Activated T-cell treated with anti-CD3 and anti-CD28 coated beads for 24 hours (primary cell): ENCODE measurements around the gene USPL1.

ENCODE experiments used
- DNase-seq: peaks from one replicate; pipeline ENCODE4 v3.0.0-alpha.2; 2020; ENCODE audit warnings: low read depth

The USPL1 gene

DNA sequence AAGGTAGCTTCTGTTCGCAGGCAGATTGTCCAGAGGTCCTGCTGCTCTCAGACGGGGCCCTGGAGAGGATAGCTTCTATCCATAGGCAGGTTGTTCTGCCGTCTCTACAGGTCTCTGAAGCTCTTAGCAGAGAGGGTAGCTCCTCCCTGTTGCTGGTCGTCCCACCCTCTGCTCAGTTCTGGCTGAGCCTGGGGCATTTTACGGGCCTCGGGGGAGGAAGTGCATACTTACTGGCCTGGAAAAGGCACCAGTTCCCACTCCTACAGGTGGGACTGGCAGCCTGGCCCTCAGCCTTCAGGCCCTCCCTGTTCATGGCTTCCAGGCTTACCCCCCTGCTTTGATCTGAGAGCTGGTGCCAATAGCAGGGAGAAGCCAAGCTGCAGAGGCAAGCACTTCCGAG, 42.3 kb downstream of the USPL1 start:
- DNase-seq, result no peak

DNA sequence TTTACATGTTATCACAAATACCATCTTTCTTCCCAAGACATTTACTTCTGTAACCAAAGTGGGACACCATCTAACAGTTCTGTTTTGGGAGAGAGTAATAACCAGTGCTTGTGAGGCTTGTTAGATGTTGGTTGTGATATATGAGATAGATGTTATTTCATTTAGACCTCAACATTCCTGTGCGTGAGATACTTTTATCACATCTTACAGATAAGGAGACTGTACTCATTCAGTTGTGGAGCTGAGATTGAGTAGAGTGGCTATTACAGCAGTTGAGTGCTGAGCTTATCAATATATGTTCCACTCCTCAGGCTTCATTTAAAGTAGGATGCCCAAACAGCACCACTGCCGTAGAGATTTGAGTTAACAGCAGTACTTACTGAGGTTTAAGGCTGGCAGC, 43.1 kb downstream of the USPL1 start:
- no peak for DNase-seq

DNA sequence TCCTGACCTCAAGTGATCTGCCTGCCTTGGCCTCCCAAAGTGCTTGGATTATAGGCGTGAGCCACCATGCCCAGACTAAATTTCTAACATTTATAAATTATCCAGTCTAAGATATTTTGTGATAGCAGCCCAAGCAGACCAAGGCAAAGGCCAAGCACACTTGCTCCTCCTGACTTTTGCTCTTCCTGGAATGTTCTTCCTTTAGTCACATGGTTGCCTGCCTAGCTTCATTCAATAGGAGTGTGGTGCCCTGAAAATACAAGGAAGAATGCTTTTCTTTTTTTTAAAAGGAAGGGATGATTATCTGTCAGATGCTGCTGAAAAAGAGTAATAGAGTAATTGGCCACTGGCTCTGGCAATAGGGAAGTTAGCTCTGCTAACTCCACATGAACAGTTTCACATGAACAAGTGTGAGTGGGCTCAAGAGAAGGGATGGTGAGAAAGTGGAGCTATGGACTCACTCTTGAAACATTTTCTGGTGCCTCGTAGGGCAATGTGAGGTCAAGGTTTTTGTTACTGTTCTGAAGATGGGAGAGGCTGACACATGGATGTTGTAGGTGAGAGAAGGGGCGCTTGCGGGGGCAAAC, 47.1 kb downstream of the USPL1 start:
- DNase-seq, result no peak

DNA sequence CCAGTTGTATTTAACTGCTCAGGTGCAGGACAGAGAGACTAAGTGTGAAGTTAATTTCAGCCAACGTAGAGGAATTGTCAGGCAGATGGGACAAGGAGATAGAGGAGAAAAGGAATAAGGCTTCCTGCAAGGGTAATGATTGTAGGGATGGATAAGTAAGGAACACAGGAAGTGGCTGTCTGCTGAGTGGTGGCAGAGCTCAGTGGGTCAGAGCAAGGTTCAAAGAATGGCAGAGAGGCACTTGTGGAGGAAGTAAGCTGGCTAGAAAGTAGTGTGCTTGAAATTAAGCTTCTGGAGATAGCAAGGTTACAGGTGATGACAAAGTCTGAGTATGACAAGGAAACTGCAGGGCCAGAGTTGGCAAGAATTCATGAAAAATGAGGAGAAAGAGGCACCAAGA, 47.9 kb downstream of the USPL1 start:
- DNase-seq, result no peak

DNA sequence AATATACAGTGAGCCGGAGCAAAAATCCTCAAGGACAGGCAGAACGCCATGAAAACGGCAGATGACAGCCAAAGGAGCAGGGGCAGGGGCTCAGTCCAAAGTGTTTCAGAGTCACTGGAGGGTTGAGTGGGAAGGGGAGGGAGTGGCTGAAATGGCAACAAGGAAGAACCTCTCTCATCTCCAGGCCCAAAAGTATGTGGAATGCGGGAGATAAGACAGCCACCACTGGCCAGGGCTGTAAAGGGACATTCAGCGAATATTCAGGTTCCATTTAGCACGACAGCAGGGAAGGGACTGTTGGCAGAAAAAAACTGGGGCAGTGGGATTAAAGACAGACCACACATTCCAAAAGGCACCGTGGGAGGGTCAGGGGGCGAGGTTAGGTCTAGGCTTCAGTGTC, 48.4 kb downstream of the USPL1 start:
- DNase-seq, result no peak

DNA sequence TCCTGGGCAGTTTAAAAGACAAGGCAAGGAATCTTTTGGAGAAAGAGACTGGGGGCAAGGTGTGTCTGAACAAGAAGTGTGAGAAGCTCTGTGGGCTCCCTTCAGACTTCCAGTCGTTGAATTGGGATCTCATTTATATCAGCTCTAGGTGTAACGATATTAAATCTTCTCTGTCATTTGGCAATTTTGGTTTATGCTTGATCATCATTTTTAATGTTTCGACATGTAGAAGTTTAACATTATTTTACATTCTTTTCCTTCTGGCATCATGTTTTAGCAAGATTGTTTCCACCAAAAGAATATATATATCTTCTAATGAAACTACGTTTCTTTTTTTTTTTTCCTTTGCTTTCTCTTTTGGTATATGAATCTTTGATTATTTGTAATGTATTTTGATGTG, 49.3 kb downstream of the USPL1 start:
- DNase-seq, result no peak

DNA sequence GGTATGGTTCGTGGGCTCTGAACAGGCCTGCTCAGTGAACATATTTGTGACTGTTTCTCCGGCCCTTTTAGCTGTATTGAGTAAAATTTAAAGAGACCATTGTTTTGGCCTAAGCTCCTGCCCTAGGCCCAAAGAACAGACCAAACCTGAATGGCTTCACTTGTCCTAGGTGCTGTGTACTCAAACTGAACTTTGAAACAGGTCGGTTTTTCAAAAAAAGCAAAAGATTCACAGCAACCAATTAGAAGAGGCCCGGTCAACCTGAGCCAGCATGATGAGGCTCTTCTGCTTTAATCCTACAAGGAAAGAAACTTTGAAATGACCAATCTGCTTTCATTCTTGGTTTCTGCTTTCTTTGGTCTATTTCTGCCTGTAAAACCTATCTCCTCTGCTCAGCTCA, 50.6 kb downstream of the USPL1 start:
- DNase-seq, result no peak

DNA sequence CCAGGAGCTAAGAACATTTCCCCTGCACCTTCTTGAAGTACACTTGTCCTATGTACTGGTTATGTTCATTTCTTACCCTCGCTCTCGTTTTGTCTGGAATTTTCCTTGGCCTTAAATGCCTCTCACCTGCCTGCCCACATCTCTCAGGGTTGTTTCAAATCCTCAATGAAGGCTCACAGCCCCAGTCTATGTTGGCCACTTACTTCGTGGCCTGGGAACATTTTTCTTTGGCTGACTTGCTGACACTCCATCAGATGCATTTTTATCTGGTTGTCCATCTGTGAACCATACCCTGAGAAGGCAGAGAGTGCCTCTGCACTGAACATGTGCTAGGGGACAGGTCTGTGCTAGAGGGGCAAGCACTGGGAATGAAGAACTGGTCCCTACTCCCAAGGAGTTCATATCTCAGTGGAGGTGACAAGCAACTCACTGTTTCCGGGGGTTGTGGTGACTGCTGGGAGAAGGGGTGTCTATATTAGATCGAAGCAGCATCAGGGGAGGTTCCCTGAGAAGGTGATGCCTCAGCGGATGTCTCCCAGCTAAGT, 53.6 kb downstream of the USPL1 start:
- no peak for DNase-seq

DNA sequence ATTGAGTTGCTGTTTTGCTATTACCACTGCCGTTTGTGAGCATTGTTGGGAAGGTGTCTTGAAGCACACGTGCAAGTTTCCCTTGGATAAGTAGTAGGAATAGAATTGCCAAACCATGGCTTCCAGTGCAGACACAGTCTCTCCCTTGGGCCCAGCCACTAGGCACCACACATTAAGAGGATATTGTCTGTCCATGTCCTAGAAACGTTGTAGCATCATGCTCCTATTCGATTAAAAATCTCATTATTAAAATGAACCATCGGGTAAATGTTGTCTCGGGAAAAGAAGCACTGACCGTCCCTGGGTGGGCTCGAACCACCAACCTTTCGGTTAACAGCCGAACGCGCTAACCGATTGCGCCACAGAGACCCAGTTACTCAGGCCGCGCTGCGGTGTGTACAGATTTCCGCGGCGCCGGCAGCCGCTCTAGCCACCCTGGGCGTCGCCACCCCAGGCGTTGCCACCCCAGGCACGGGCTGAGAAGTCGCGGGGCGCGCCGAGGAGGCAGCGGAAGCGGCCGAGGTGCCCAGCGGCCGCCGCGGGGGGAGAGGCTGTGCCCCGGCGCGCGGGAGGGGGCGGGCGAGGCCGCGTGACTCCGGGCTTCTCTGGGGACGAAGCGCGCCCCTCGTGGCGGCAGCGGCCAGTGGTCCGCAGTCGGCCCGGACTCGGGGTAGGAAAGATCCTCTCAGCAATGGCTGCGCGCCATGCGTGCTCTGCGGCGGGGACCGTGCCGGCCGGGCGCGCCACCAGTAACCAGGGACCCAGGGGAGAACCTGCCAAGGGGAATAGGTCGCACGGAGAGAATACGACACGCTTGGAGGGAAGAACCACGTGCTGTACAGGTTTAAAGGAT, 56.2 kb downstream of the USPL1 start:
- peak; percentile 89 for DNase-seq

DNA sequence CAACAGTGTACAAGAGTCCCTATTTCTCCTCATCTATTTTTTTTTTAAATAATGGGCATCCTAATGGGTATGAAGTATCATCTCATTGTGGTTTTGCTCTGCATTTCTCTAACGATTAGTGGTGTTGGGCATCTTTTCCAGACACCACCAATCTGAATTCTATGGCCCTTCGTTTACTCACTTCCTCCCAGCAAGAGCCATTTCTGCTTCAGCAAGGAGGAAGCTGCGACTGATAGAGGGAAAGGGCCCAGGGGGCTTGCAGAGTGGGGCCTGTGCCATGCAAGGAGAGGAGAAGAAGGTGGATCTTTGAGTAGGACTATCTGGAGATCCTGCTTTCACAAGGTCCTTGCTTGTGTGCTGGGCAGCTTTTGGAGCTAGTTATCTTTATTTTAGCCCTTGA, 58.0 kb downstream of the USPL1 start:
- no peak for DNase-seq

DNA sequence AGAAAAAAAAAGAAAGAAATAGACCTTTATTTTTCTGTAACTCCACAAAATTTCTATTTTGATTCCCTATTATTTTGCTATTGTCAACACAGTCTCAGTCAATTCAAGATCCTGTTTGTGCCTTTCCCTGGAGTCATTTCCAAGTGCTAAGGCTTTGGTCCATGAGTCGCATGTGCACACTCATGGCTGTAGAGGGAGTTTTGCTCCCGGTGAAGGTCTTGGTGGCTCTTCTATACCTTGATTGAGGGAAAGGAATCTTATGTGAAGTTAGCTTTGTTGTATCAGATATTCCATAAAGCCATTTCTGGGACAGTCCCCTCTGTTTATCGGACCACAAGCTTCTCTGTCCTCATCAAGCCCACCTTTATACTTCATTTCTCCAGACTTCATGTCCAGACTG, 59.0 kb downstream of the USPL1 start:
- no peak for DNase-seq

DNA sequence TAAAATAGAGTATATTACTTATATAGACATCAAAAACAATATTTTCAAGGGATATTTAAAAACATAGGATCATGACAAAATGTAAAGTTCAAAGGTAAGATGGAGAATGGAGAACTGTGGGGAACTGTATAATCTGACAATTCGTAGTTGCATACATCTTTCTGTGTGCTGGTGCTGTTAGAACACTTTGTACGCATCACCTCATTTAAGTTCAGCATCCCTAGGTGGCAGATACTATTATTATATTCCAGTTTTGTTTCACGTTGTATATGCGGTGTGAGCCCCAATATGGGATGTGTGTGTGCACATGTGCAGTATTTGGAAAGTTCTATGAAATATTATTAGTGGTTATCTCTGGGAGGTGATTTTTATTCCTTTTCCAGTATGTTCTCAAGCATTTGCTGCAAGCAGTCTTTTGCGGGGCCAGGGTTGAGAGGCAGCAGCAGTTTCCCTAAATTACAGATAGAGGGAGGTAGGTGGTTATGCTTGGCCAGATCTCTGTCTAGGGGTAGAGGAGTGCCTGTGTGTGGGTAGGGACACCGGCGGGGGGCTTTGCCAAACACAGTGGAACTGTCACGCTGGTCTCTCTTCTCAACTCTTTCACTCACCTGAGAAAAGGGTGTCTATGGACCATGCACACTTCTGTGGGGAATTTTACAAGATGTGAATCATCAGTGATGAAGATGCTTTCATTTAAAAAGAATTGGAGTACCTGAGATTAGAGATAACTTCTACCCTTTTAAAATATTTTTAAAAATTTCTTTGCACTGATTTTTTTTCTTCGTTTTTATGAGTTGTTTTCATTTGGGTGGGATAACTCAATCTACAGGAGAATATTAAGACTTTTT, 62.0 kb downstream of the USPL1 start:
- no peak for DNase-seq

DNA sequence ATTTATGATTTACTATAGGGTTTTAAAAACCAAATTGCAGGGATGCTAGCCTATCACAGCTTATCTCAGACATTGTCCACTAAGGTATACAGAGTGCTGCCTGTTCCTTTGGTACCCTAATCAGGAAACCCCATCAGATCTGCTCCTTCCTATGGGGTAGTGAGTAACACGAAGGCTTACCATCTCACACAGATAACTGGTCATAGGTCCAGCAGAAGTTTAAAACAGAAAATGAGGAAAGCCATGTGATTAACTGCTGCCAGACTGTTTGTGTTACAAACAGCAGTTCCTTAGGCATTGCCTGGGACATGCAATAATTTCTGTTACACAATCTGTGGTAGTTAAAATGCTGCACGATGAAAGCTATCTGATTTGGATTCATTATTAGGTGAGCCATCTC, 64.1 kb downstream of the USPL1 start:
- no peak for DNase-seq

DNA sequence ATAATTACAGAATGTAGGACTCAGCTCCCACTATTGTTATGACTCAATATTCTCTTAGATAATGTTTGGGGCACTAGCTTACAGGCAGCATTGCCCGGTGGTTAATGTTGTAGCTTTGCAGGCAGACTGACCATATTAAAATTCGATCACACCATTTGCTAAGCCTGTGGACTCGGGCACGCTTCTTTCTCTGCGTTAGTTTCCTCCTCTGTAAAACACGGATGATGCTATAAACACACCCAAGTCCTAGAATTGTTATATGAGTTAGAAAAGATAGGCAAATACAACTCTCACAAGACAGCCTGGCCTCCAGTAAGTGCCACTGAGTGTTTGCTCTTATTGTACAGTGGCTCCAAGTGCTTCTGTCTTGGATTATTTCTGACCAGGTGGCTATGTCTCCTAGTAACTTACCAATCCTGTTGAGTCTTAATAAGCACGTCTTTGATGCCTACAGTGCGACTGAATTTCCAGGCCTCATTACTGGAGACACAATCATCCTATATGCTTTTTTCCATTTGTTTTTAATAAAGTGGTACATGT, 67.7 kb downstream of the USPL1 start:
- no peak for DNase-seq

DNA sequence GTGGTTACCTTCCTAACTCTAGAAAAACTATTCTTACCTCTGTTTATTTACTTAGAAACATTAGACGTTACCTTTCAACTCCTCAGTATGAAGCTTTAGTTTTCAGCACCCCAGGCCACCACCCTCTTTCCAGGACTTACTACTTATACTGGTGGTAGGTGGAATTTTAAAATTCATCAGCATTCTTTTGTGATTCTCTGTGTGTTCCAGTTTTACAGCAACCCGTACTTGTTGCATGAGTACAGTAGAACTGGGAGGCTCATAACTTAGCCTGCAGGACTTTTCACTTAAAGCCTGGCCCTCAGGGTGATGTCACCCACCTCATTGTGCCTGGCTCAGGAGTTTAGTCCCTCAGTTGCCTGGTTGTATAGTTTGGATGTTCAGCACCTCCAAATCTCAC, 68.3 kb downstream of the USPL1 start:
- DNase-seq, result no peak

DNA sequence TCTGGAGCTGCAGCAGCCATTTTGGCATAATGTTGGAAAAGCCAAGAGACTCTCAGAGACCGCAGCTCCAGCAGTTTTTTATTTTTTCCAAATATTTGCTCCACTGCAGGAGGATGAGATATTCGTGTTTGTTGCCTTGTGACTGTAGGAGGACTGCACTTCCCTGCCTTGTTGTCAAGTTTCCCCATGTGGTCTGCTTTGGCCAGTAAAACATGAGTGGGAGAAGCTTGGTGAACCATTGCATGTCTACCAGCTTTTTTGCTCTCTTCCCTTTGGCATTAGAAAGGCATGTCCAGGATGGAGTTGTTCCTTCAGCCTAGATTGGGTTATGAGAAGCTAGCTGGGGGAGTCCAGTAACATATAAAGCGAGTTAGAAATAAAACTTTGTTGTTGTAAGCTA, 69.9 kb downstream of the USPL1 start:
- DNase-seq, result no peak

DNA sequence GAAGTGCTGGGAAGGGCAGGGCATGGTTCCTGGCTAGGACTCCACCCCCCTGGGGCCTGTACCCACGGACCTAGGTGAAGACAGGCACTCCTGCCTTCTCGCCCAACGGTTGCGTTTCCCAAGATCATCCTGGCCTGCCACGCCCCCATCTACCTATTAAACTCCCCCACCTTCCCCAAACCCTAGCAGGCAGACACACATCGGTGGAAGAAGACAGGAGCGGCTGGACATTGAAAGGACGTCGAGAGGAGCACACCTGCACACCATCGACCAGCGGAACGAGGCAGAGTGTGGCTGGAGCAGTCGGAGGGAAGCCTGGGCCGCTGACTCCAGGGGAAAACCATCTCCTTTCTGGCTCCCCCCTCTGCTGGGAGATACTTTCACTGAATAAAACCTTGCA, 72.0 kb downstream of the USPL1 start:
- no peak for DNase-seq

DNA sequence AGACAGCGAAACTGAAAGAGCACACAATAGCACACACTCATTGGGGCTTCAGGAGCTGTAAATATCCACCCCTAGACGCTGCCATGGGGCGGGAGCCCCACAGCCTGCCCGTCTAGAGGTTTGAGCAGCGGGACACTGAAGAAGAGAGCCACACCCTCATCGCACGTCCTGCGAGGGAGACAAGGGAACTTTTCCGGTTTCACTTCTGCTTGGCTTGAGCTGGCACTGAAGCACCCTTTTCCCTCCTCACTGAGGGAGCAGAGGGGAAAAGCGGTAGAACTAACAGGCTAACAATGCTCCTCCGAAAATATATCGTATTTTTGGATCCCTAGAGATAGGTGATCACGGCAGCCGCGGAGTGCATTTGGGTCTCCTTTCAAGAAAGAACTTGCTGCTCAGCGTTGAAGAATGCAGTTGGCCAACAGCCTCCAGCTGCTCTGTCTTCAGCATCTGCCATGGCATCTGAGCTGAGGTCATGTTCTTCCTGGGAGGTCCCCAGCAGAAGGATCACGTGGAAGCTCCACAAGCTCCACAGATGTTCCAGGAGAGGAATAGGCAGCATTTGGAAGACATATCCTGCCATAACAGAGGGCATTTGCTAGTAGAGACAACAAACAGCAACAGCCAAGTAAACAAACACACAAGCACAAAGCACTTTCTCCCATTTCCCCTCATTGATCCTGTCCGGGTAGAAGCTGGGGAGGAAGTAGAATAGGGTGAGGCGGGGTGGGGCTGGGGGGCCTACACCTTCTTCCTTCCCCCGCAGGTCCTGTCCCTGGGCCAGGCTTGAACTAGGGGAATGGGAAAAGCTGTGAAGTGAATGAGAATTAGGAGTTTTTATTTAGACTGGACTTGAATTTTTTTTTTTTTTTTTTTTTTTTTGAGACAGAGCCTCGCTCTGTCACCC, 72.8 kb downstream of the USPL1 start:
- no peak for DNase-seq

DNA sequence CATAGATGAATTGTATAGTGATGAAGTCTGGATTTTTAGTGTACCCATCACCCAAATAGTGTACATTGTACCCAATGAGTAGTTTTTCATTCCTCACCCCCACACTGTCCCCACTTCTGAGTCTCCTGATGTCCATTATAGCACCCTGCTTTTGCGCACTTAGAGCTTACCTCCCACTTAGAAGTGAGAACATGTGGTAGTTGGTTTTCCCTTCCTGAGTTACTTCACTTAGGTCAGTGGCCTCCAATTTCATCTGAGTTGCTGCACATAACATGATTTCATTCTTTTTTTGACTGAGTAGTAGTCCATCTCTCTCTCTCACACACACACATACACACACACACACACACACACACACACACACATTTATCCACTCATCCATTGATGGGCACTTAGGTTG, 74.4 kb downstream of the USPL1 start:
- no peak for DNase-seq

DNA sequence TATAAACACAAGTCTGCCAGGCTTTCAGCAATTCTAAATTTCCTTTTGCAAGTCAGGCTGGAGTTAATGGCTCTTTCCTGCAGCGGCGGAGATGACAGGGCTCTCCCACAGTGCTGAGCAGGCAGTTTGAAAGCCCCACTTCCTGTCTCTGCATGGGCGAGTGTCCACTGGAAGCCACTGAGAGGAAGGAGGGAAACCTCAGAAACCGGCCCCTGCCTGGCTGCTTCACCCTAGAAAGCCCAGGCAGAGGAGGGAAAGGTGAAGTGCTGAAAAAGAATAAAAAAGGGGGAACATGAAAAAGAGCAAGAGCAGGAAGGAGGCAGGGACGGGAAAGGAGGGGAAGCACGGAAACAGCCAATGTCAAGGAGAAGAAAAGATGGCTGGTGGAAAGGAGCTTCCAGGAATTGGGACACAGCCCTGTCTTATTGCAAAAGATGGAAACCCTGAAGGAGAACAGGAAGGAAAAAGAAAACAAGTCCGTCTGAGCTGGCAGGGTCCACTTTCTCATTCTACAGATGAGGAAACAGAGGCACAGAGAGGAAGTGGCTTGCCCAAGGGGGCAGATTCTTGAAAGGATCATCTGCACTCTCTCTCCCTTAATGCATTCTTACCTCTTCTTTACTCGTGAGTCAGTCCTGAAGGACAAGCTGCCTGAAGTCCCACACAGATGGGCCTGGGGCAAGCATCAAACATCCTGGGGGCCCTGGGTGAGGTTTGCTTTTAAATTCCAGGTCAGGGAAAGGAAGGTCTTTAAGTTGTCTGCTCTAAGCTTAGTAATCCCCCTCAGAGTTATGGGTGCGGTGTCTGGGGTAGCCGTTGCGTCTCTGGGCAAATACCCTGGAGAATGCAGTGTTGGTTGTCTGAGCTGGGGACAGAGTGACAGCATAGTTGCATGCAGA, 78.8 kb downstream of the USPL1 start:
- DNase-seq, result no peak
